A549 (cell line): ENCODE measurements around the gene AMOT. TPM values are rescaled to one million over a fixed set of nuclear protein-coding genes. Genes with fewer than 3 reads are reported as not detected.

Experiments
- ATAC-seq, 2 experiments: fragments of 200-7000 bp in 1 of 2; fragments of >200 bp in 1 of 2; cut with Nextera tagmentation in 1 of 2; cut with Tn5 transposase in 1 of 2; 3 replicates each; pipeline versions ENCODE4 v1.8.0 to v1.9.1; 2018 to 2020; ENCODE audit warnings: mild to moderate bottlenecking in 1 of 2, moderate library complexity in 1 of 2
- CTCF ChIA-PET: fragments of 300-600 bp; sonication (Branson Sonifier 250); formaldehyde crosslinking; extraction: SDS; loops from one replicate; lab custom pipeline; 2021; ENCODE audit warnings: antibody characterized with exemption, inconsistent platforms; lab: Yijun Ruan, JAX
- POLR2A ChIA-PET: fragments of 350-600 bp; formaldehyde crosslinking; extraction: SDS; loops from one replicate; lab custom pipeline; 2021; ENCODE audit warnings: antibody characterized with exemption, inconsistent platforms; lab: Yijun Ruan, JAX
- DNase-seq, 2 experiments: peaks; one replicate each; pipeline versions ENCODE4 v3.0.0 to v3.0.0-alpha.2; 2011 to 2016; ENCODE audit warnings: low read depth in 1 of 2, low spot score in 1 of 2
- FAIRE-seq: peaks from 2 replicates; lab custom pipeline; 2011; peaks lifted over from hg19 to GRCh38; lab: Jason Lieb, UNC
- H3K27ac ChIP-seq, 2 experiments: fragments of >200 bp; sonication (Bioruptor Twin); formaldehyde crosslinking; 3 replicates each; pipeline ENCODE4 v1.5.1; 2016 to 2017
- H3K4me1 ChIP-seq: fragments of >200 bp; sonication (Bioruptor Twin); formaldehyde crosslinking; 3 replicates; pipeline ENCODE4 v1.6.1; 2016
- H3K4me2 ChIP-seq: fragments of >200 bp; sonication (Bioruptor Twin); formaldehyde crosslinking; 3 replicates; pipeline ENCODE4 v1.6.1; 2016
- H3K4me3 ChIP-seq: fragments of >200 bp; sonication (Bioruptor Twin); formaldehyde crosslinking; 3 replicates; pipeline ENCODE4 v1.5.1; 2016
- H3K9me3 ChIP-seq: fragments of >200 bp; sonication (Bioruptor Twin); formaldehyde crosslinking; 3 replicates; pipeline ENCODE4 v1.6.1; 2016
- BCL3 ChIP-seq: fragments of >200 bp; sonication (Bioruptor Twin); formaldehyde crosslinking; IDR thresholded peaks from 3 replicates; pipeline ENCODE4 v1.6.1; 2016
- CBX8 ChIP-seq: fragments of 200-600 bp; sonication (generic); IDR thresholded peaks from 2 replicates; pipeline ENCODE4 v1.6.1; 2016
- CHD4 ChIP-seq: fragments of 200-600 bp; sonication (generic); IDR thresholded peaks from 2 replicates; pipeline ENCODE4 v1.6.1; 2016; ENCODE audit warnings: antibody characterized with exemption, mild to moderate bottlenecking, borderline replicate concordance
- EHF ChIP-seq: fragments of 250-450 bp; sonication (Bioruptor Pico); IDR thresholded peaks from 2 replicates; pipeline ENCODE4 v1.5.0; 2020; ENCODE audit warnings: mild to moderate bottlenecking
- ELK1 ChIP-seq: fragments of 150-350 bp; IDR thresholded peaks from 2 replicates; pipeline ENCODE4 v1.6.1; 2014; ENCODE audit warnings: low read depth, mild to moderate bottlenecking, low read length
- EP300 ChIP-seq, 2 experiments: fragments of >200 bp; sonication (Bioruptor Twin); formaldehyde crosslinking; IDR thresholded peaks; 2 replicates in 1 of 2; 3 replicates in 1 of 2; pipeline ENCODE4 v1.6.1; 2016 to 2017
- FOSB ChIP-seq: fragments of 250-450 bp; sonication (Bioruptor Pico); IDR thresholded peaks from 2 replicates; pipeline ENCODE4 v1.5.0; 2020; ENCODE audit warnings: mild to moderate bottlenecking, moderate library complexity
- HES2 ChIP-seq: fragments of >200 bp; sonication (Bioruptor Twin); formaldehyde crosslinking; IDR thresholded peaks from 2 replicates; pipeline ENCODE4 v1.6.1; 2016
- HEYL ChIP-seq: fragments of 250-450 bp; sonication (Bioruptor Pico); IDR thresholded peaks from 2 replicates; pipeline ENCODE4 v1.8.0; 2021; ENCODE audit warnings: mild to moderate bottlenecking, moderate library complexity
- HMGXB4 ChIP-seq: fragments of 250-450 bp; sonication (Bioruptor Pico); IDR thresholded peaks from 2 replicates; pipeline ENCODE4 v1.5.0; 2021; ENCODE audit warnings: mild to moderate bottlenecking, moderate library complexity, borderline replicate concordance
- HOXB13 ChIP-seq: fragments of 250-450 bp; sonication (Bioruptor Pico); IDR thresholded peaks from 2 replicates; pipeline ENCODE4 v1.5.0; 2020; ENCODE audit warnings: low read depth, mild to moderate bottlenecking, moderate library complexity
- KDM1A ChIP-seq: fragments of 200-600 bp; sonication (generic); IDR thresholded peaks from 2 replicates; pipeline ENCODE4 v1.6.1; 2016; ENCODE audit warnings: low read depth, mild to moderate bottlenecking
- KDM5A ChIP-seq: fragments of 200-600 bp; sonication (generic); IDR thresholded peaks from 2 replicates; pipeline ENCODE4 v1.6.1; 2016; ENCODE audit warnings: antibody characterized with exemption, mild to moderate bottlenecking
- MAFK ChIP-seq: fragments of 450-650 bp; IDR thresholded peaks from 2 replicates; pipeline ENCODE4 v1.6.1; 2014; ENCODE audit not compliant: partially characterized antibody
- MAX ChIP-seq: IDR thresholded peaks from 2 replicates; pipeline ENCODE4 v1.6.1; 2012
- MAZ ChIP-seq: fragments of 150-350 bp; IDR thresholded peaks from 2 replicates; pipeline ENCODE4 v1.6.1; 2014; ENCODE audit warnings: antibody characterized with exemption, low read depth, low read length, borderline replicate concordance
- NPAS2 ChIP-seq: fragments of 250-450 bp; sonication (Bioruptor Pico); IDR thresholded peaks from 2 replicates; pipeline ENCODE4 v1.8.0; 2022; ENCODE audit warnings: mild to moderate bottlenecking, moderate library complexity, borderline replicate concordance
- PBX3 ChIP-seq: IDR thresholded peaks from 2 replicates; pipeline ENCODE4 v1.6.1; 2012
- POLR2A ChIP-seq: IDR thresholded peaks from 2 replicates; pipeline ENCODE4 v1.6.1; 2012; ENCODE audit warnings: mild to moderate bottlenecking, low read length
- RARB ChIP-seq: fragments of 250-450 bp; sonication (Bioruptor Pico); IDR thresholded peaks from 2 replicates; pipeline ENCODE4 v1.8.0; 2021; ENCODE audit warnings: mild to moderate bottlenecking, moderate library complexity
- RFX5 ChIP-seq: fragments of 450-650 bp; IDR thresholded peaks from 2 replicates; pipeline ENCODE4 v1.7.1; 2014; ENCODE audit warnings: antibody characterized with exemption, mild to moderate bottlenecking, moderate library complexity
- RNF2 ChIP-seq: fragments of 200-600 bp; sonication (generic); IDR thresholded peaks from 2 replicates; pipeline ENCODE4 v1.6.1; 2016; ENCODE audit warnings: low read depth, mild to moderate bottlenecking, antibody characterized with exemption, moderate library complexity, borderline replicate concordance
- SMC3 ChIP-seq: fragments of >200 bp; sonication (Bioruptor Twin); formaldehyde crosslinking; IDR thresholded peaks from 3 replicates; pipeline ENCODE4 v1.6.1; 2018; ENCODE audit warnings: inconsistent platforms
- TP53 ChIP-seq: fragments of 250-450 bp; sonication (Bioruptor Pico); IDR thresholded peaks from 2 replicates; pipeline ENCODE4 v1.5.0; 2021; ENCODE audit warnings: mild to moderate bottlenecking, moderate library complexity
- WGBS: methylation state at CpG from one replicate; pipeline ENCODE4 v1.1.6; 2017; ENCODE audit errors: missing lambda C conversion rate; 5-methylcytosine and 5-hydroxymethylcytosine counted together
- polyA plus RNA-seq, 4 experiments: library from polyadenylated mRNA; depleted of rRNA in 3 of 4; stranded (reverse); fragments of >200 nt; fragmentation: RNase III in 1 of 4; extraction: RNeasy Plus Mini Kit Qiagen cat#74134 plus additional on column Dnase treatment in 1 of 4; gene quantifications; 2 replicates in 3 of 4; 3 replicates in 1 of 4; pipeline ENCODE4 v1.2.3, GENCODE V29; 2011 to 2017

The AMOT gene
- polyA plus RNA-seq, 2 of the 4 experiments (the other 2 are of a cell fraction) = 0.03 to 0.05 TPM

- WGBS = 20% methylated on average over 2 of the region's 2 CpGs
- H3K4me2 ChIP-seq = no peak overlapping the region
- POLR2A ChIA-PET = no interaction called here
Observed at GRCh38 chrX:112851161-112851779, 10.6 kb upstream of the AMOT start.

GRCh38 chrX:112849016-112849415 lies 8.4 kb upstream of the AMOT start:
- DNase-seq (no peak), FAIRE-seq (no peak), ATAC-seq (no peak)
- Histone ChIP-seq H3K4me2 (no peak overlapping the region), H3K27ac (no peak overlapping the region), H3K4me3 (no peak overlapping the region), H3K9me3 (no peaks in the 10 kb centered on the region), H3K4me1 (no peaks in the 10 kb centered on the region)
- TF ChIP-seq PBX3 (no peak), POLR2A (no peak), SMC3 (no peak), MAX (no peak), NPAS2 (no peak), MAZ (no peak), CHD4 (no peak), RNF2 (no peak), BCL3 (no peak), MAFK (no peak), ELK1 (no peak), EP300 (IDR thresholded peaks at IDR 0.05) (no peak)
- CTCF ChIA-PET = no interaction called here
- POLR2A ChIA-PET = no interaction called here

More at GRCh38 chrX:112851161-112851779, 10.6 kb upstream of the AMOT start:
- H3K9me3 ChIP-seq = no peaks in the 10 kb centered on the region
- ATAC-seq (no peak), FAIRE-seq (no peak), DNase-seq (no peak)
- H3K27ac ChIP-seq = no peak overlapping the region
- TF ChIP-seq MAX (no peak), TP53 (CRISPR knock-in tag) (no peak), FOSB (CRISPR knock-in tag) (no peak), RFX5 (no peak), RNF2 (no peak), KDM5A (no peak), RARB (no peak), ELK1 (no peak), KDM1A (no peak), EHF (no peak), CBX8 (no peak), HMGXB4 (CRISPR knock-in tag) (no peak), HES2 (no peak), HEYL (no peak), BCL3 (no peak), HOXB13 (no peak)
- H3K4me3 ChIP-seq = no peak overlapping the region
- no peaks in the 10 kb centered on the region for H3K4me1 ChIP-seq
- CTCF ChIA-PET = no interaction called here
